H54 (cell line): Measurements from ENCODE around the gene SMIM33.
"Not testable (repeated sequence)": the region's sequence is repeated elsewhere in the genome, so short reads cannot be mapped to it uniquely, and the experiment has no call there.

Experiments used
- DNase-seq: peaks from one replicate; pipeline ENCODE4 v3.0.0; 2011; ENCODE audit warnings: low spot score, mixed read lengths; ENCODE audit not compliant: insufficient read length
- FAIRE-seq: peaks from 3 replicates; lab custom pipeline; 2011; peaks lifted over from hg19 to GRCh38; lab: Jason Lieb, UNC
- POLR2A ChIP-seq: IDR thresholded peaks from 2 replicates; pipeline ENCODE4 v1.6.1; 2011; ENCODE audit warnings: low read depth, mild to moderate bottlenecking, low read length

SMIM33 gene

GRCh38 chr5:139482050-139482889 is 11.5 kb downstream of the SMIM33 start, which contains the start of gene STING1:
STING1 (minus strand) TSS chr5:139482758; CDS start chr5:139481704, 1,054 bp downstream.
- DNase-seq (peak; percentile 87), FAIRE-seq (peak; percentile 78)
- TF ChIP-seq POLR2A, result peak; percentile 51

GRCh38 chr5:139482890-139483208 is 12.0 kb downstream of the SMIM33 start:
- not testable (repeated sequence) for DNase-seq, FAIRE-seq

- no peak for FAIRE-seq
- no peak for TF ChIP-seq POLR2A
- DNase-seq, result no peak
These were observed 15.4 kb downstream of the SMIM33 start for GRCh38 chr5:139486201-139486600.

GRCh38 chr5:139488260-139488659 is 17.5 kb downstream of the SMIM33 start:
- no peak for DNase-seq
- no peak for FAIRE-seq
- TF ChIP-seq POLR2A, result no peak

GRCh38 chr5:139492700-139493192 is 21.9 kb downstream of the SMIM33 start:
- FAIRE-seq (peak; percentile 11), DNase-seq (no peak)
- no peak for TF ChIP-seq POLR2A

GRCh38 chr5:139494256-139494655 is 23.5 kb downstream of the SMIM33 start:
- DNase-seq, result no peak
- FAIRE-seq, result no peak
- no peak for TF ChIP-seq POLR2A

- no peak; the same call in 1 of the 2 replicates for TF ChIP-seq POLR2A
- DNase-seq (no peak), FAIRE-seq (no peak)
These were observed 24.0 kb downstream of the SMIM33 start for GRCh38 chr5:139494832-139495231.

GRCh38 chr5:139495638-139496435 is 25.0 kb downstream of the SMIM33 start:
- no peak for TF ChIP-seq POLR2A
- no peak for DNase-seq
- FAIRE-seq, result peak; percentile 23

- TF ChIP-seq POLR2A, result no peak
- FAIRE-seq, result no peak
- no peak for DNase-seq
These were observed 30.6 kb downstream of the SMIM33 start for GRCh38 chr5:139501381-139501780.

- FAIRE-seq, DNase-seq: not testable (repeated sequence)
These were observed 32.4 kb downstream of the SMIM33 start for GRCh38 chr5:139503036-139503817.

GRCh38 chr5:139503879-139504278 is 33.1 kb downstream of the SMIM33 start:
- not testable (repeated sequence) for FAIRE-seq

GRCh38 chr5:139504722-139505121 is 33.9 kb downstream of the SMIM33 start:
- not testable (repeated sequence) for FAIRE-seq, DNase-seq

More at GRCh38 chr5:139503879-139504278, 33.1 kb downstream of the SMIM33 start:
- not testable (repeated sequence) for DNase-seq

GRCh38 chr5:139512786-139513390 is 42.1 kb downstream of the SMIM33 start:
- no peak for TF ChIP-seq POLR2A
- FAIRE-seq, result no peak
- no peak for DNase-seq

GRCh38 chr5:139513434-139513833 is 42.6 kb downstream of the SMIM33 start:
- not testable (repeated sequence) for FAIRE-seq

More at GRCh38 chr5:139513434-139513833, 42.6 kb downstream of the SMIM33 start:
- DNase-seq, result peak; percentile 51
